Hindlimb muscle (tissue), 1 donor: ENCODE data around the gene LMBRD1. TPM values are rescaled to one million over a fixed set of nuclear protein-coding genes. Genes with fewer than 3 reads are reported as not detected.
"Not testable (repeated sequence)": the region's sequence is repeated elsewhere in the genome, so short reads cannot be mapped to it uniquely, and the experiment has no call there.

Experiments
- DNase-seq: peaks from one replicate; pipeline ENCODE4 v3.0.0-alpha.2; 2013
- polyA plus RNA-seq: library from polyadenylated mRNA; unstranded; fragments of 120-200 nt; gene quantifications from one replicate; pipeline ENCODE4 v1.2.1, GENCODE V29; 2013; ENCODE audit not compliant: insufficient read length

Gene LMBRD1
- polyA plus RNA-seq, 1 donor: 38.1 TPM

DNA sequence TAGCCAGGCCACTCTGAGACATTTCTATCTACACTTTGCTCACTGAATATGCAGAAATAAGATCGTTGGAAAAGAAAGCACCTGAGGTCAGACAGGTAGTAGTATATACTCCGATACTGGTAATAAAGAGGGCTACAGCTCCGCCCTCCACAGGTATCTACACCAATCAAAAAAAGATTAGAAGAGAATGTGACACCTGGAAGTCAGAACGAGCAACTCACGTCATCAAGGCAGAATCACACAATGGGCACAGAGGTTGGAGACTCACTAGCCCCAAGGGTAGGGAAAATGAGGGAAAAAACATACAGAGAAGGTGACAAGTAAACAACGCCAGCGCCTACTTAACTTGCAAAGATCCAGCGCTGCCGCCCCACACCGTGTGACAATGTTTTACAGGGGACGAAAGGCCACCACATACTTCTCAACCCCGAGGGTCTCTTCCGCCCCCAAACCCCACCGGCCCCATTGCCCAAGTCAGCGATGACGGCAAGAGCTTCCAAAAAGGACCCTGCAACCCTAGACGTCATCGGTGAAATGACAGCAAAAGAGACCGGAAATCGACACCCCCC is 653 bp downstream of the LMBRD1 start:
- DNase-seq: peak; percentile 35

DNA sequence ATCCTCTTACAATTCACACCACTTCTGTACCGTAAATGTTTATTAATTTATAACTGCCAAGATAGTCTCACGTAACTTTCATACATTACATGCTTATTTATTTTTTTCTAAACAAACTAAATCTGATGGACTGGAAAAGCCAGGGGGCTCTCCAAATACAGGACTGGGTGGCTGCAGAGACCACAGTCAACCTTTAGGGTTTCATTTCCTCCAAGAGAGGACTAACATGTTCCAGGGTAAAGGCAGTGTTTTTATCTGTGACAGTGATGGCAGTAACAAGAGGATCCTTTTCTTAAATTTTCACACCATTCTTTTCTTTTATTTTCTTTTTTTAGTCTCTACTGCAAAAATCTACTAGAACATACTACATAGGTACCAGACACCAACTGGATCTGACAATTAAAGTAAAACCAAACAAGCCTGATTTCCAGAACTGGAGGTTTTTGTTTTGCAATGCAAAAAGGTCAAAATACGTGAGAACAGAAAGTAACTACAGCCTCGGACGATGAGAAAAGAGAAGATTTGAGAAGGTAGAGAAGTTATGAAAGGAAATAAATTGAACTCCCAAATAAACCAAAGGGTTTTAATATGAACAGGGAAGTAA is 1.2 kb downstream of the LMBRD1 start:
- DNase-seq: peak; percentile 8

DNA sequence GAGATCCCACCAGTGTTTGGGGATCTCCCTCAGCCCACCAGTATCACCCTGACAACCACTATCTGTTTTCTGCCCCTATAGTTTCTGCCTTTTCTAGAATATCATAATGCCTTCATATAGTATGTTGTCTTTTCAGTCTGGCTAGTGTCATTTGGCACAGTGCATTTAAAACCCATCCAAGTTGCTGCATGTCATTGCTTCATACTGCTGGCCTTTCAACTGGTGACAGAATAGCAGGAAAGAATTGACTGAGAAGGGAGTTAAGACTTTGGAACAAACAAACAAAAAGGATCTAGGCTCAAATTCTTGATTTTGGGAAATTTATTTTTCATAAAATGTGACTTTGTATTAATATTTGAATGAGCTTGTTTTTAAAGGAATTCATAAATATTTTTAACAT is 4.5 kb downstream of the LMBRD1 start:
- peak; percentile 11 for DNase-seq

DNA sequence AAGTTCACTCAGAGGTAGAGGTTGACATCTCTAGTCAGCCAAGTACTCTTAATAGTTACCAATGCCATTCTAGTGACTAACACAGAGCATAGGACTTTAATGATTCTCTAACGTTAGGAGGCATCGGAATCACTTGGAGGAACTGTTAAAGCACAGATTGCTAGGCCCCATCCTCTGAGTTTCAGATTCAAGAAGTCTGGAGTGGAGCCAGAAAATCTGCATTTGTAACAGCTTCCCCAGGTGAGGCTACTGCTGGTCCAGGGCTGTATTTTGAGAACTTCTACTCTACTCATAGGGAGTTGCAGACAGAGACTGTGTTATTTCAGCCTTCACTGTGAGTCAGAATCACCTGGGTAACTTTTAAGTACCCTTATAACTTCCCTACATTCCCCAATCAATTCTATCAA is 5.7 kb downstream of the LMBRD1 start:
- DNase-seq: no peak

DNA sequence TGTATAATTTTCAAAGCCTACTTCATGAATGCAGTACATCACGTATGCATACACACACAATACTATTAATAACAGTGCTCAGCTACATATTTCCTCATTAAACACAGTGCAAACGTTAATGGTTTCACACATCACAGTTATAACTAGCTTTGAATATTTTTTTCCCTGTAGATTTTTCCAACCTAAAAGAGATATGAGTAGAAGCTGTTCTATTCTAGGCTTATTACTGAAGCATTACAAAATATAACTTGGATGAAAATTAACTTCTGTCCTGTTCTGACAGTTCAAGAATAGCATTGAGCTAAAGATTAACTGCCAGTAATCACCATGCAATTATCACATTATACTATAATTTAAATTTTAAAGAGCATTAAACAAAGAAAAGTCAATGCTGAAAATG is 6.2 kb downstream of the LMBRD1 start:
- no peak for DNase-seq

DNA sequence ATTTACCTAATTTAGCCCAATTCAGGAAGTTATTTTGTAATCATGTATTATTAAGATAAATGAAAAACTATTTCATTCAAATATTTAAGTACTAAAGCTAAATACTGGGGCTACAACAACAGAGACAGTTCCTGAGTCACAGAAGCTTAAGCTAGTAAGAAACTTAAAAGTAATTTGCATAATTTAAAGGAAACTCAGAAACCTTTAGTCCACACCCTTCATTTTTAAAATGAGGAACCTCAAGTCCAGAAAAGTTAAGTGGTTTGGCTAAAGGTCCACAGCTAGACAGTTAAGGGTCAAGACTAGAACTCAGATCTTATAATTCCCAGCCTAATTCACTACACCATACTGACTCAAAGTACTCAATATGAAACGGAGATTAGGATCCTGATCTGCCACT is 7.2 kb downstream of the LMBRD1 start:
- DNase-seq: no peak

DNA sequence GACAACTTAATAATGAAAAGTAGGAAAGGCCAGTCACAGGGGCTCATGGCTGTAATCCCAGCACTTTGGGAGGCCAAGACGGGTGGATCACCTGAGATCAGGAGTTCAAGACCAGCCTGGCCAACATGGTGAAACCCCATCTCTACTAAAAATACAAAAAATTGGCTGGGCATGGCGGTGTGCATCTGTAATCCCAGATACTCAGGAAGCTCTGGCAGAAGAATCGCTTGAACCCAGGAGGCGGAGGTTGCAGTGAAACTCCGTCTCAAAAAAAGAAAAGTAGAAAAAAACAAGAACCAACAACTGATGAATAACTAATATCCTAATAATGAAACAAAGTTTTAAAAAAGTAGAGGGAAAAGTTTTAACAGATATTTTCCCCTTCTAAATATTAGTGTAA is 9.4 kb downstream of the LMBRD1 start:
- not testable (repeated sequence) for DNase-seq

DNA sequence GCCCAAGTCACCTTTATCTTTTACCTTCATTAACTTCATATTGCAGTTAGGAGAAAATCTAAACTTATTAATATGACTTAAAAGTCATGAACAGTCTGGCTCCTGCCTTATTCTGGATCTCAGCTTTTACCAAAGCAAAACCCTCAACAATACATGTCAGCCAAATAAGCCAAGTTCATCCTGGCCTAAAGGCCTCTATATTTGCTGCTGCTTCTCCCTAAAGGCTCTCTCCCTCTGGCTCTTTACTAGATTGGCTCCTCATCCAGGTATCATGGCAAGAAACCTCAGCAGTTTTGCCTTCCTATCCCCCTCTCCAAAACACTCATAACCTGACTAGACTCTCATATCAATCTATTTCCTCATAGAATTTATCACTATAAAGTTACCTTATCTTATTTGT is 11.1 kb downstream of the LMBRD1 start:
- DNase-seq: no peak

DNA sequence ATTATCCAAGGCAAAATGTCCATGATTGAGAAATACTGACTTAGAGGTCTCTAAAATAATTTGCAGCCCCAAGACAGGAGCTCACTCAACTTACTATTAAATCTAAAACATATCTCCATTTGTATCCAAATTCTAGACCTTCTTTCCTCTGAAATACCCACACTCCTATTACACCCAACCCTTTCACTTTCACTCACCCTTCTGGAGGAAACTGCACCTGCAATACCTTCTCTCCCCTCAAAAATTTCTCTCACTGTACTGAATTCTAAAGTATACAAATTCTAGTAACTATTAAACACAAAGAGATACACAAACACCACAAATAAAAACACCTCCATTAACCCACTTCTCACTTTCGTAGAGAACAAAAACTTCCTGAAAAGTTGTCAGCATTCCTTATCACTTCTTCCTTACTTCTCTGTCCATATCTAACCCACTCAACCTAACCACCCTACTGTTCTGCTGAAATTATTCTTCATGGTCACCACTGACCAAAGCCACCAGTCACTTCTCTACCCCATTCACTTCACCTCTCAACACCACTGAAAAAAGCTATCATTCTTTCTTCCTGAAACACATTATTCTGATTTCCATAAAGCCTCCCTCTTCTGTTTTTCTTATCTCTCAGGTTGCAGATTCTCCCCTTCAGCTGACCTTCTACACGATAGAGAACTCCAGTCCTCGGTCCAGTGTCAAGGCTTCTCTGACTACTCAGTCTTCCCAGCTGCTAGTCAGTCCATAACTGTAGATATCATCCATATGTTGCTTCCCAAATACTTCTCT is 12.0 kb downstream of the LMBRD1 start:
- no peak for DNase-seq

DNA sequence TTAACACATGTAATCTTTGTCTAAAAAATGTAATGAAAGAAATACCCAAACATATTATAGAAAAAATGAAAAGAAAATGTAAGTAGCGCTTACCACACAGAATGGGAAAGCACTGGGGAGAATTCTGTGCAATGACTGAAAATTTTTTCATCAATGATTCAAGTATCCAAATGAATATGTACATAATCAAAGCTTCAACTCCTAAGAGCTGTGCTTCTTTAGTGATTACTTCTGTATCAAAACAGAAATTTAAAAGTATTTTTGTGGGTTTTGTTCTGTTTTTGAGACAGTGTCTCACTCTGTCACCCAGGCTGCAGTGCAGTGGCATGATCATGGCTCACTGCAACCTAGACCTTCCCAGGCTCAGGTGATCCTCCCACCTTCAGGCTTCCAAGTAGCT is 13.7 kb downstream of the LMBRD1 start:
- DNase-seq: no peak

DNA sequence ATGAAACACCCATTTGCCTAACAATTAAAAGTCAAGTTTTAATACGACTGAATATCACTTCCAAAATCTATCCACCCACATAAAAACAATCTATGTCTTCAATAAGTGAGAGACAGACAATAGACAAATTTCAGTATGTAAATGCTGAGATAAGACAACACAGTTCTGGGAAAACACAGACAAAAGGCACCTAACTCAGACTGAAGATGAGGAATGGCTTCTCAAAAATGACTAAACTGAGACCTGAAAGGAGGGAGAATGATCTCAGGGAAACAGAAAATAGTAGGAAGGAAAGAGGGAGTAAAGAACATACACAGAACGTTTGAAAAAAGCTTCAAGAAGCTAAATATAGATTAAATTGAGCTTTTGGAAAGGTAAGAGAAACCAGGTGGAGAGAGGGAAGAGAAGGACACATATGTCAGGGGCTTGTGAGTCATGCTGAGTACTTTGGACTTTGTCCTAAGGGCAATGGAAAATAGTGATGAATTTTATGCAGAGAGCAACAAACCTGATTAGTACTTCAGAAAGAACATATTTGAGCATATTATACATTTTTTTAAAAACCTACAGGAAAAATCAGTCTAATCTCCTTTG is 16.1 kb downstream of the LMBRD1 start:
- DNase-seq: no peak

DNA sequence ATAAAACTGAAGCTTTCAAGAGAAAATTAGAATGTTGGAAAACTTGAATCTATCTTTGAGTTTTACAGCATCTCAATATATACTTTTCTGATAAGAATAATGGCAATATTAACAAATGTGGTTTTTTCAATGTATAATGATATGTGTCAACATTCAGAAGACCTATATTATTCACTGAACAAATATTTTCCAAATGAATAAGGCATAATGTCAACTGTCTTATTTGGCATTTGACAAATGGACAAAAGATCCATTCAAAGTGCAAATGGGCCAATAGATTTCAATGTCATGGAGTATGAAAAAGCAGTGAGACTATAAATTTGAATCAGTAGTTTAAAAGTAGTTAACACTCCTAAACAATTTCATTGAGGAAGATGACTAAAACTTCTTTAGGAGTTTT is 20.9 kb downstream of the LMBRD1 start:
- DNase-seq: no peak

DNA sequence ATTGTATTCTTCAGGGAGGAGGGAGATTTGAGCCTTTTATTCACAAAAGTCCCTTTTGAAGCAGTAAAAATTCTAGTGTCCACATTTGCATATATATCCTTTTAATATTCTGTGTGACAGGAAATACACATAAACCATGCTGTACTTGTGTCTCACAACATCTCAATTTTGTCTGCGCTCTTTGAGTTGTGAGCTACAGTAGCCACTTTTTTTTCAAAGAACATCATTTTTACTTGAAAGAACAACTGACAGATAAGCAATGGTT is 21.3 kb downstream of the LMBRD1 start:
- DNase-seq: no peak

DNA sequence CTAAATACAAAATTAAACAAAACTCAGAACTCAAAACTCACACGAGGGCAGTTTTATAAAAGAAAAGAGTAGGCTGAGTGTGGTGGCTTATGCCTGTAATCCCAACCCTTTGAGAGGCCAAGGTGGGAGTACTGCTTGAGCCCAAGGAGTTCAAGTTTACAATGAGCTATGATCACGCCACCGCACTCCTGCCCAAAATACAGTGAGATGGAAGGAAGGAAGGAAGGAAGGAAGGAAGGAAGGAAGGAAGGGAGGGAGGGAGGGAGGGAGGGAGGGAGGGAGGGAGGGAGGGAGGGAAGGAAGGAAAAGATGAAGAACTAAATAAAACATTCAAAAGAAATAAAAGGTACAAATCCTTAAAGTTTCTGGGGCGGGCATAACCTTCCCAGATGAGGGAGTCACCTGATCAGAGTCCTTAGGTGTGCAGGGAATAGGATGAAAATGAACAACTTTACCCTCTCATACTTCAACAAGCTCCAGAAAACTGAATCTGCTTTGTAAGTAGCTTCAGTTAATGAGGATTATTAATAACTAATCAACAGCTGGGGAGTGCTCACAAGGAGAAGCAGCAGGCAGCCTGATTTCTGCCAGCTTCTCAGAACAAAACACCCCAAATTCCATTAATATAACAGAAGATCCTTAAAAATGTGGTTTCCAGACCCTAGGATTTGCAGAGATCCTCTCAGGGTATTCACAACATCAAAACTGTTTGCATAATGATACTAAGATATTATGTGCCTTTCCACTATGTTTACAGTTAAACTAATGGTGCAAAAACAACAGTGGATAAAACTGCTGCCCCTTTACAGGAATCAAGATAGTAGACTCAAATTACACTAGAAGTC is 21.8 kb downstream of the LMBRD1 start:
- DNase-seq: no peak

DNA sequence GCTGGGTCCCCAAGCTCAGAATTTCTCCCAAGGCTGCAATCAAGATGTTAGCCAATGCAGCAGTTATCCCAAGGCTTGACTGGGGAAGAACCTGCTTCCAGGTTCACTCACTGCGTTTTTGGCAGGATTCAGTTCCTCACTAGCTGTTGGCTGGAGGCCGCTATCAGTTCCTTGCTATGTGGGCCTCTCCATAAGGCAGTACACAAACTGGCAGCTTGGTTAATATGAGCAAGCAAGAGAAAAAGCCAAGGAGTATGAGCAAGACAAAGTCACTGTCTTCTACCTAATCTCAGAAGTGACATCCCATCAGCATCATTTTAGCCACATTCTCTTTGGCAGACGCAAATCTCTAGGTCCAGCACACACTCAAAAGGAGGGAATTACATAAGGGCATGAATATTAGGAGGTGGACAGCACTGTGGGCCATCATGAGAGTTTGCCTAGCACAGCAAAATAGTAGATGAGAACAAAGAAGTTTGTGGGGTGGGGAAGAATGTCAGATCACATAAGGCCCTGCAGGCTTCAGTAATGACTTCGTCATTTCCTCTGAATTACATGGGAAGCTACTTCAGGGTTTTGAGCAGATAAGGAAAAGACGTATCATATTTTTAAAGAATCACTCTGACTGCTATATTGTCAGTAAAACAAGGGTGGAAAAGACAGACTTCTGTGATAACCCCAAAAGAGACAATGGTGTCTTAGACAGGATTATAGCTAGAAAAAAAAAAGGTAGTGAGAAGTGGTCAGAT is 25.5 kb downstream of the LMBRD1 start:
- DNase-seq: no peak

DNA sequence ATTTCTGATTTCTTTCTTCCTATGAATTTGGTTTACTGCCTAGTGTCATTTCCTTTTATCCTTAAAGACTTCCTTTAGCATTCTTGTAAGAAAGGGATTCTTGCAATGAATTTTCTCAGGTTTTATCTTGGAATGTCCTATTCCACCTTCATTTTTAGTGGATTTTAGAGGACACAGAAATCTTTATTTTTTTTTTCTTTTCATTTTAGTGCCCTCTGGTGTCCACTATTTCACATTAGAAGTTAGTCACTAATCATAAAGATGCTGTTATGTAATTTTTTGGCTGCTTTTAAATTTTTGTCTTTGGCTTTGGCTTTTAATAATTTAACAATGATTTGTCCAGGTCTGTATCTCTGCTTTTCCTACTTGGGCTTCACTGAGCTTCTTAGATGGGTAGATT is 28.1 kb downstream of the LMBRD1 start:
- no peak for DNase-seq

DNA sequence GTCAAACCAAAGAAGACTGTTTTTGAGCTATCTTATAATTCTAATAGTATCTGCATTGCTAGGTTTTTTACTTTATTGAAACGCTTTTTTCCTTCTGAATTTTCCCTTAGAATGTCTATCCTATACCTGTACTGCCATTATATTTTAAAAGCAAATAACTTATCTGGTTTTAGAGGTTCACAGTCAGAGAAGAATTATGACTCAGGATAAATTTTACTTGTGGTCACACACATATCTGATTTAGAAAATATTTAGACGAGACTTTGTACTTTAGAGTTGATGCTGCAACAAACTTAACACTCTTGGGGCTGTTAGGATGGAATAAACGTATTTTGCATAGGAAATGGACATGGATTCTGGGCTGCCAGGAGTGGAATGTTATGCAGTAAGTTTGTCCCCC is 33.0 kb downstream of the LMBRD1 start:
- no peak for DNase-seq

DNA sequence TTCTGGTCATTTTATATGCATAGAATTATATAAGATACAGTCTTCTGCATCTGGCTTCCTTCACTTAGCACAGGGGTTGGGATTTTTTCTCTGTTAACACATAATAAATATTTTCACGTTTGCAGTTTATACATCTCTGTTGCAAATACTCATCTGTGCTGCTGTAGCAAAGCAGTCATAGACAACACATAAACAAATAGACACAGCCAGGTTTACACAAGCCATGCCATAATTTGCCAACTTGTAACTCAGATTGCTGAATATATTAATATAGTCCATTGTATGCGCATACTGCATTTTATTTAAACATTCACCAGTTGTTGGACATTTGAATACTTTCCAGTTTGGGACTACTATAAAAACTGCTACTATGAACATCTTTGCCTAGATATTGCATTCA is 35.0 kb downstream of the LMBRD1 start:
- DNase-seq: no peak

DNA sequence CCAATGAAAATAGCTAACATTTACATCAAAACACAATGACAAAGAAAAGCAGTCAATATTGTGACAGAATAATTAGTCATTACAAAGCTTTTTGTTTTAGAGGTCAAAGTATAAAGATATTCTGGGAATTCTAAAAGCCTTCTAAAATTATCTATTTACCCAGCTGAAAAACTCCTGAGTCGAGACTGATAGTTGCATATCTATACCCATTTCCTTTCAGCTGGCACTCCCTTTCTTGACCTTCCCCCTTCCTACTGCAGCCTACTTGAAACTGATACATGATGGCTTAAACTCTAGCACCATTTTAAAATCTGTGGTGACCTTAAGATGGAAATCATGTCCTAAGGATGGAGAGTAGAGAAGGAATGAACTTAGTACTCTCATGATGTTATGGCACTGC is 38.6 kb downstream of the LMBRD1 start:
- no peak for DNase-seq

DNA sequence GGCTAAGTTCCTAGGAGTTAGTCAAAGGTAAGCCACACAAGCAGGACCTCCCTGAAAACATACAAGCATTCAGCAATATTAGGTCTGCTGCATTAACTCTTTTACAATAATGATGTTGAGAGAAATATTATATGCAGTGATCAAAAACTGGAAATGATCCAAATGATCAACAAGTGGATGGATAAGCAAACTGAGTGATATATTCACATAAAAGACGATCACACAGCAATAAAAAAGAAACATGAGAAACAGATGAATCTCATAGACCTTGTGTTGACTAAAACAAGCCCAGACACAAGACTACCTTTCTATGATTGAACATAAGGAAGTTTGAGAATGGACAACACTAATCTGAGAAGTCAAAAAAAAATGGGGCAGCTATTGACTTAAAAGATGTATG is 39.9 kb downstream of the LMBRD1 start:
- DNase-seq: no peak

DNA sequence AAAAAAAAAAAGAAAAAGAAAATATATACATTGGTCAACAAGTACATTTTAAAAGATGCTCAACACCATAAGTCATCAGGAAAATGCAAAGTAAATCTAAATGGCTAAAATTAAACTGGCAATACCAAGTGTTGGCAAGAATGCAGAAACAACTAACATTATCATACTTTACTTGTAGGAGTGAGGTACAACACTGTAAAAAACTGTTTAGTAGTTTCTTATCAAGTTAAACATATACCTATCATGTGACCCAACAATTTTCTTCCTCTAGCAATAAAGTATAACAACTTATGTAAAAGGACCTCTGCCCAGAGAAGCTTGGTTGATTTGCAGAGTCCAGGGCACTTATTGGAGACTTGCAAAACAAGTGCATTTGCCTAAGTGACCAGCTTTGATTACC is 40.4 kb downstream of the LMBRD1 start:
- no peak for DNase-seq

DNA sequence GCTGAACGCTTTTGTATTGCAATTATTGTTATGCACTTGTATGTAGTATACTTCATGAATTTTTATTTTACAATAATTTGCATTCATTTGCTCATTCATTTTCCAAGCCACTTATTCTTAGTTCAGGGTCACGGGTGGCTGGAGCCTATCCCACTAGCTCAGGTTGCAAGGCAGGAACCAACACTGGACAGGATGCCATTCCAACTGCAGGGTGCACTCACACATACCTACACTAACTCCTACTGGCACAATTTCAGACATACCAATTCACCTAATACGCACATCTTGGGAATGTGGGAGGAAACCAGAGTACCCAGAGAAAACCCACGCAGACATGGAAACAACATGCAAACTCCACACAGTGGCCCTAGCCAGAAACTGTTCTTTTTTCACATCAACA is 61.8 kb downstream of the LMBRD1 start:
- DNase-seq: no peak
